A549 (cell line): ENCODE results near the gene KRTAP24-1.

Experiments used
- CHD4 ChIP-seq: fragments of 200-600 bp; sonication (generic); IDR thresholded peaks from 2 replicates; pipeline ENCODE4 v1.6.1; 2016; ENCODE audit warnings: antibody characterized with exemption, mild to moderate bottlenecking, borderline replicate concordance
- EHF ChIP-seq: fragments of 250-450 bp; sonication (Bioruptor Pico); IDR thresholded peaks from 2 replicates; pipeline ENCODE4 v1.5.0; 2020; ENCODE audit warnings: mild to moderate bottlenecking
- EP300 ChIP-seq, 2 experiments: fragments of >200 bp; sonication (Bioruptor Twin); formaldehyde crosslinking; IDR thresholded peaks; 2 replicates in 1 of 2; 3 replicates in 1 of 2; pipeline ENCODE4 v1.6.1; 2016 to 2017
- JUNB ChIP-seq: fragments of >200 bp; sonication (Bioruptor Twin); formaldehyde crosslinking; IDR thresholded peaks from 2 replicates; pipeline ENCODE4 v1.6.1; 2016
- MAFK ChIP-seq: fragments of 450-650 bp; IDR thresholded peaks from 2 replicates; pipeline ENCODE4 v1.6.1; 2014; ENCODE audit not compliant: partially characterized antibody
- NFE2L2 ChIP-seq: fragments of 150-350 bp; conservative IDR thresholded peaks from 2 replicates; pipeline ENCODE4 v1.6.1; 2014; ENCODE audit warnings: low read length
- POLR2A ChIP-seq: IDR thresholded peaks from 2 replicates; pipeline ENCODE4 v1.6.1; 2012; ENCODE audit warnings: mild to moderate bottlenecking, low read length
- RNF2 ChIP-seq: fragments of 200-600 bp; sonication (generic); IDR thresholded peaks from 2 replicates; pipeline ENCODE4 v1.6.1; 2016; ENCODE audit warnings: low read depth, mild to moderate bottlenecking, antibody characterized with exemption, moderate library complexity, borderline replicate concordance
- TF ChIP-seq, protein P1 (sequence below): IDR thresholded peaks from 2 replicates; pipeline ENCODE4 v1.6.1; 2012
- TF ChIP-seq, protein P2 (sequence below): fragments of >200 bp; sonication (Bioruptor Twin); formaldehyde crosslinking; IDR thresholded peaks from 3 replicates; pipeline ENCODE4 v1.5.1; 2016
- TF ChIP-seq, protein P3 (sequence below): fragments of 450-650 bp; IDR thresholded peaks from 2 replicates; pipeline ENCODE4 v1.6.1; 2014; ENCODE audit warnings: antibody characterized with exemption

DNA sequence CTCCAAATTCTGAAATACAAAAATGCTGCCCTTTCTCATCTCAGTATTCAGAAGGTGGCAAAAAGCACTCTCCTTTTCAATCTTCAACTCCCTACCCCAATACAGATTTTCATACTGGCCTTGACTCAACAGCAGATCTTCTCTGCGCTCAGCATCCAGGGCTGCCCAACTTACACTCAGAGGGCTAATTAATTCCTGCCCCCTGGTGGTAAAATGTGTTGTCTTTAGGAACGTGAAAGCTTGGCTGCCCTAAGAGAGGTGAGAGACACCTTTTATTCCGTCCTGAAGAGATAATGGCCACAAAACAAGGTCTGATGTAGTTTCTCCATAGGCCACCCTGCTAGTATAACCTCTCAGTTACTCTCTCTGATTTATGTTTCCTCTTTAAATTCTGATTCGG lies 25.0 kb downstream of the KRTAP24-1 start:
- TF ChIP-seq, protein P1, sequence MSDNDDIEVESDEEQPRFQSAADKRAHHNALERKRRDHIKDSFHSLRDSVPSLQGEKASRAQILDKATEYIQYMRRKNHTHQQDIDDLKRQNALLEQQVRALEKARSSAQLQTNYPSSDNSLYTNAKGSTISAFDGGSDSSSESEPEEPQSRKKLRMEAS: no peak
- TF ChIP-seq, protein P2, sequence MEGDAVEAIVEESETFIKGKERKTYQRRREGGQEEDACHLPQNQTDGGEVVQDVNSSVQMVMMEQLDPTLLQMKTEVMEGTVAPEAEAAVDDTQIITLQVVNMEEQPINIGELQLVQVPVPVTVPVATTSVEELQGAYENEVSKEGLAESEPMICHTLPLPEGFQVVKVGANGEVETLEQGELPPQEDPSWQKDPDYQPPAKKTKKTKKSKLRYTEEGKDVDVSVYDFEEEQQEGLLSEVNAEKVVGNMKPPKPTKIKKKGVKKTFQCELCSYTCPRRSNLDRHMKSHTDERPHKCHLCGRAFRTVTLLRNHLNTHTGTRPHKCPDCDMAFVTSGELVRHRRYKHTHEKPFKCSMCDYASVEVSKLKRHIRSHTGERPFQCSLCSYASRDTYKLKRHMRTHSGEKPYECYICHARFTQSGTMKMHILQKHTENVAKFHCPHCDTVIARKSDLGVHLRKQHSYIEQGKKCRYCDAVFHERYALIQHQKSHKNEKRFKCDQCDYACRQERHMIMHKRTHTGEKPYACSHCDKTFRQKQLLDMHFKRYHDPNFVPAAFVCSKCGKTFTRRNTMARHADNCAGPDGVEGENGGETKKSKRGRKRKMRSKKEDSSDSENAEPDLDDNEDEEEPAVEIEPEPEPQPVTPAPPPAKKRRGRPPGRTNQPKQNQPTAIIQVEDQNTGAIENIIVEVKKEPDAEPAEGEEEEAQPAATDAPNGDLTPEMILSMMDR: no peak
- no peak for TF ChIP-seq EP300 (IDR thresholded peaks at IDR 0.05)
- TF ChIP-seq, protein P3, sequence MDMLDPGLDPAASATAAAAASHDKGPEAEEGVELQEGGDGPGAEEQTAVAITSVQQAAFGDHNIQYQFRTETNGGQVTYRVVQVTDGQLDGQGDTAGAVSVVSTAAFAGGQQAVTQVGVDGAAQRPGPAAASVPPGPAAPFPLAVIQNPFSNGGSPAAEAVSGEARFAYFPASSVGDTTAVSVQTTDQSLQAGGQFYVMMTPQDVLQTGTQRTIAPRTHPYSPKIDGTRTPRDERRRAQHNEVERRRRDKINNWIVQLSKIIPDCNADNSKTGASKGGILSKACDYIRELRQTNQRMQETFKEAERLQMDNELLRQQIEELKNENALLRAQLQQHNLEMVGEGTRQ: no peak
- TF ChIP-seq NFE2L2: no peak
- no peak for TF ChIP-seq RNF2
- no peak for TF ChIP-seq MAFK
- TF ChIP-seq POLR2A: no peak
- no peak for TF ChIP-seq CHD4
- no peak for TF ChIP-seq EHF (CRISPR knock-in tag)
- no peak for TF ChIP-seq JUNB
